DND-41 (cell line): ENCODE data around the gene CELSR1.

Experiments used
- EZH2 ChIP-seq: IDR thresholded peaks from 3 replicates; pipeline ENCODE4 v1.6.1; 2012; ENCODE audit warnings: borderline replicate concordance, low read depth, mild to moderate bottlenecking, moderate library complexity, low read length, inconsistent platforms; ENCODE audit not compliant: severe bottlenecking
- TF ChIP-seq, protein P1 (sequence below): IDR thresholded peaks from 2 replicates; pipeline ENCODE4 v1.5.1; 2012; ENCODE audit warnings: borderline replicate concordance, low read length, moderate library complexity, mild to moderate bottlenecking; ENCODE audit not compliant: poor library complexity, severe bottlenecking; ENCODE audit errors: extremely low read depth

GRCh38 chr22:46519377-46519776 is 18.0 kb downstream of the CELSR1 start:
- TF ChIP-seq, protein P1, sequence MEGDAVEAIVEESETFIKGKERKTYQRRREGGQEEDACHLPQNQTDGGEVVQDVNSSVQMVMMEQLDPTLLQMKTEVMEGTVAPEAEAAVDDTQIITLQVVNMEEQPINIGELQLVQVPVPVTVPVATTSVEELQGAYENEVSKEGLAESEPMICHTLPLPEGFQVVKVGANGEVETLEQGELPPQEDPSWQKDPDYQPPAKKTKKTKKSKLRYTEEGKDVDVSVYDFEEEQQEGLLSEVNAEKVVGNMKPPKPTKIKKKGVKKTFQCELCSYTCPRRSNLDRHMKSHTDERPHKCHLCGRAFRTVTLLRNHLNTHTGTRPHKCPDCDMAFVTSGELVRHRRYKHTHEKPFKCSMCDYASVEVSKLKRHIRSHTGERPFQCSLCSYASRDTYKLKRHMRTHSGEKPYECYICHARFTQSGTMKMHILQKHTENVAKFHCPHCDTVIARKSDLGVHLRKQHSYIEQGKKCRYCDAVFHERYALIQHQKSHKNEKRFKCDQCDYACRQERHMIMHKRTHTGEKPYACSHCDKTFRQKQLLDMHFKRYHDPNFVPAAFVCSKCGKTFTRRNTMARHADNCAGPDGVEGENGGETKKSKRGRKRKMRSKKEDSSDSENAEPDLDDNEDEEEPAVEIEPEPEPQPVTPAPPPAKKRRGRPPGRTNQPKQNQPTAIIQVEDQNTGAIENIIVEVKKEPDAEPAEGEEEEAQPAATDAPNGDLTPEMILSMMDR = no peak
- TF ChIP-seq EZH2 = no peak
